ENCODE measurements around the gene TMEM233. TPM values are rescaled to one million over a fixed set of nuclear protein-coding genes. Genes with fewer than 3 reads are reported as not detected.

TMEM233 gene
- total and polyA plus RNA-seq, 10 of the 15 experiments (the other 5 are each of a cell fraction or from before 2014, with no cell fraction given), result not detected

GRCh38 chr12:119576118-119576810, 17.3 kb upstream of the TMEM233 start:
- no peak overlapping the region for H3K4me2 ChIP-seq (ENCODE audit: control insufficient read depth, insufficient read depth)
- ChIA-PET SMC1A (ENCODE audit: uncharacterized antibody, unreplicated experiment) (no interaction called here), CTCF (no interaction called here), POLR2A (no interaction called here), RAD21 (ENCODE audit: unreplicated experiment) (no interaction called here)
- FAIRE-seq (no peak), ATAC-seq (no peak), DNase-seq (ENCODE audit: low read depth, low spot score) (no peak)
- H3K27ac ChIP-seq (ENCODE audit: control insufficient read depth, insufficient read depth), result no peak overlapping the region
- H3K27me3 ChIP-seq (replicated peaks in 1 of 2; ENCODE audit: control insufficient read depth in 2 of 2, insufficient read depth in 2 of 2, low read length in 1 of 2), result no peaks in the 10 kb centered on the region
- BruUV-seq (replicated peaks), result no TSS peak
- no peak overlapping the region for H2AFZ ChIP-seq (ENCODE audit: control insufficient read depth, low read depth, low read length)
- H3K9ac ChIP-seq (ENCODE audit: control insufficient read depth, insufficient read depth, low read length), result no peak overlapping the region
- no peaks in the 10 kb centered on the region for H3K36me3 ChIP-seq (ENCODE audit: control insufficient read depth in 2 of 2, insufficient read depth in 2 of 2, low read length in 1 of 2)
- in situ Hi-C loops (cut with MboI), result no loop called here
- TF ChIP-seq MAX (IDR thresholded peaks at IDR 0.05; ENCODE audit: low read depth, low read length) (no peak), SRF (IDR thresholded peaks at IDR 0.05; ENCODE audit: low read depth in 2 of 2, low read length in 2 of 2) (no peak), TCF3 (IDR thresholded peaks at IDR 0.05; ENCODE audit: borderline replicate concordance, insufficient read depth, low read depth, low read length) (no peak), REST (IDR thresholded peaks at IDR 0.05; ENCODE audit: low read depth, low read length) (no peak), PRDM15 (CRISPR knock-in tag; IDR thresholded peaks at IDR 0.05) (no peak), WRNIP1 (IDR thresholded peaks at IDR 0.05; ENCODE audit: borderline replicate concordance, low read depth, low read length) (no peak), FOXK2 (IDR thresholded peaks at IDR 0.05) (no peak), TCF7 (IDR thresholded peaks at IDR 0.05; ENCODE audit: borderline replicate concordance) (no peak), JUNB (IDR thresholded peaks at IDR 0.05) (no peak), POLR2A (IDR thresholded peaks at IDR 0.05; ENCODE audit: low read depth, low read length) (no peak), RBBP5 (conservative IDR thresholded peaks at IDR 0.05) (no peak), HCFC1 (IDR thresholded peaks at IDR 0.05; ENCODE audit: low read length) (no peak), RUNX3 (IDR thresholded peaks at IDR 0.05; ENCODE audit: low read length) (no peak), IRF3 (IDR thresholded peaks at IDR 0.05) (no peak), JUND (IDR thresholded peaks at IDR 0.05; ENCODE audit: low read depth, low read length) (no peak)
- no peaks in the 10 kb centered on the region for H3K79me2 ChIP-seq (ENCODE audit: control insufficient read depth, insufficient read depth, low read length)
- H3K4me1 ChIP-seq (ENCODE audit: control insufficient read depth, insufficient read depth, low read length), result no peaks in the 10 kb centered on the region
- no peaks in the 10 kb centered on the region for H3K9me3 ChIP-seq (replicated peaks; ENCODE audit: control insufficient read depth, insufficient read depth, low read length)
- WGBS (ENCODE audit: insufficient coverage, insufficient replicate concordance, low lambda C conversion rate, missing lambda C conversion rate), result 49% methylated on average over 8 of the region's 8 CpGs
- intact Hi-C loops (cut with micrococcal nuclease; ENCODE audit: unreplicated experiment), result no loop called here
- no peak overlapping the region for H3K4me3 ChIP-seq
- no peaks in the 10 kb centered on the region for H4K20me1 ChIP-seq (ENCODE audit: control insufficient read depth, insufficient read depth)

Measured in GM12878 (cell line).